Endothelial cell of hepatic sinusoid (primary cell): Measurements from ENCODE around the gene HIPK1.

Source experiments
- in situ Hi-C: cut with HindIII; loops from 2 replicates; pipeline ENCODE4 v1.10.0; 2017; ENCODE audit warnings: low sequenced_read_pairs

HIPK1 gene

GRCh38 chr1:113978863-113979702 is 50.0 kb downstream of the HIPK1 start, which contains the start of gene OLFML3:
Gene OLFML3, plus strand, starts transcription at chr1:113979474. Its CDS starts 43 bp downstream, at chr1:113979517.
- in situ Hi-C loops, result no loop called here

DNA sequence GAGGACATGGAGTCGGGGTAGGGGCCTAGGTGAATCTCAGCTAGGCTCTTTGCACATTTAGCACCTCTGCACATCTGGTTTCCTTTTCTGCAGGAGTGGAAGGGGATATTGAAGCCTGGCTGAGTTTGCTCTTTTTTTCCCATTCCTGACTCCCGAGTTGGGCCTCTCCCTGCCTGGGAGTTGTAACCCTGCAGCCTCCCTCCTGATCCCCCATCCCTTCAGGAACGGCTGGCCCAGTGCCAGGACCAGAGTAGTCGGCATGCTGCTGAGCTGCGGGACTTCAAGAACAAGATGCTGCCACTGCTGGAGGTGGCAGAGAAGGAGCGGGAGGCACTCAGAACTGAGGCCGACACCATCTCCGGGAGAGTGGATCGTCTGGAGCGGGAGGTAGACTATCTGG is 51.0 kb downstream of the HIPK1 start:
- in situ Hi-C loops, result no loop called here

- in situ Hi-C loops, result no loop called here
Measured at GRCh38 chr1:113981962-113982931, 53.1 kb downstream of the HIPK1 start.

DNA sequence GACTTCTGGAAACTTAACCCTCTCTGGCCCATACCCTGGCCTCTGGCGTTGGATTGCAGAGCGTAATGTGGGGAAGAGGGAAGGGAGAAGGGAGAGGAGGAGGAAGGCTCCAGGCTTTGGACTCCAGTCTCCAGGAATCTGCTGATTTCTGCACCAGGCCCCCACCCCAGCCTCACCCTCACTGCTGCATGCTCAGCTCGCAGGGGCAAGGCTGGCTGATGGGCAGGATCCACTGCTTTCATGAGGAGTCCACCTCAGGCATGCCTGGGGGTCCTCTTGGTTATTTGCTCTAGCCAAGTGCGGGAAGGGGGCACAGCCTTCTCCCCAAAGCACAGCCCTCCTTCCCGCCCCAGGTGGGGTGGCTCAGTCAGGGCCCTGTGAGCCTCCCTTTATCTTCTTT is 53.8 kb downstream of the HIPK1 start:
- in situ Hi-C loops, result no loop called here

DNA sequence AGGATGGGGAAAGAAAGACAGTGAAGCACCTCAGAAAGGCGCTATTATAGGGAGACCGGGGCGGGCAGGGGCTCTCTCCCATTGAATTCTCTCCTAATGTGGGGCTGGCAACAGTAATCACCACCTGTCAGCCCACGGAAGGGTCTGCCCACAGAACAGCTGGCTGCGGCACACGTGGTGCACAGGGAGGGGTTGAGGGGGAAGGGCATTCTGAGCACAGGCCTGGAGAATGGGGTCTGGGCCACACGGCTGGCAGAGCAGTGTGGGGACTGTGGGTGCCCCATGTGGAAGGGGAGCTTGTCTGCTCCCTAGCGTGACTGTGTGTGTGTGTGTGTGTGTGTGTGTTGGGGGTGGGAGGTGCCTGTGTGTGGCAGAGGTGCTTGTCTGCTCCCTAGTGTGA is 54.3 kb downstream of the HIPK1 start:
- in situ Hi-C loops, result no loop called here

GRCh38 chr1:113983826-113984225 is 54.7 kb downstream of the HIPK1 start:
- in situ Hi-C loops, result no loop called here

DNA sequence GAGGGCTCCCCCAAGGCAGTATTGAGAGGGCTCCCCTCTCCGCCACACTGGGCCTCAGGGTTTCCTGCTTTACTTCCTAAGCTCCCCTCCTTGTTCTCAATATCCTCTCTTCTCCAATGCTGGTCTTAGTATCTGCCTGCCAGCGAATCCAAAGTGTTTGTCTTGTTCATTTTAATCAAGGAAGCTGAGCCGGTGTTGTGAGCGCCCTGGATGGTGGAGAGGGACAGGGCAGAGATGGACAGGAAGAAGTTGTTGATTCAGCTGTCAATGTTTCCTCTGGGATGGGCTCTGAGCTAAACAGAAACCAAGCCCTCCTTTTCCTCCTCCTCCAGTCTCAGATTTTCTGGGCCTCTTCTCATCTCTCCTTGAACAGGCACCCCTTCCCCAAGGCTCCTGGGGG is 55.6 kb downstream of the HIPK1 start:
- in situ Hi-C loops, result no loop called here

DNA sequence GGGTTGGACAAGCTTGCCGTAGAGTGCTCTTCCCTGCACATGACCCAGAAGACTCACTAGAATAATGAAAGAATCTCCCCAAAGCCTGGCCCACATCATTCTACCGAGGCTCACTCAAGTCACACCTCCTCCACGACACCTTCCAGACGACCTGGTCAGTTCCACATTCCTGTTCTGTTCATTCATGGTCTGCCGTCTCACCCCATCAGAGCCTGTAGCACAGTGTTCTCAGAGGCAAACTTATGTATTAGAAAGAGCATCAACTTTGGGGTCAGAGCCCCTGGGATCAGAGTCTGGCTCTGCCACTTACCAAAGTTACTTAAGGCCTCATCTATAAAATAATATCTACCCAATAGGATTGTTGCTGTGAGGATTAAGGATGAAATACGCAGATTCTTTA is 57.7 kb downstream of the HIPK1 start:
- in situ Hi-C loops, result no loop called here

DNA sequence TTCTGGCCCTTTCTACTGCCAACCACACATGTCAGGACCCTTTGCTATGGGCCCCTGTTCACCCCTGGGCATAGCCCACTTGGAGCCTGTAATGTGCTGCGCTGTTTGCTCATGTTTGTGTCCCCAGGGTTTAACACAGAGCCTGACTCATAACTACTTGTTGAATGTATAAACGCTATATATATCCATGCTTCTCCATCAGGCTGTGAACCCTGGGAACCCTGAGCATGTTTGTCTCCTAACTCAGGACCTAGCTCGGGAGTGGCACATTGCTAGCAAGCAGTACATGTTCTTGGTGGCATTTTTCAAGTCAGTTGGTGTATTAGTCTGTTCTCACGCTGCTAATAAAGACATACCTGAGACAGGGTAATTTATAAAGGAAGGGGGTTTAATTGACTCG is 58.1 kb downstream of the HIPK1 start:
- in situ Hi-C loops, result no loop called here

DNA sequence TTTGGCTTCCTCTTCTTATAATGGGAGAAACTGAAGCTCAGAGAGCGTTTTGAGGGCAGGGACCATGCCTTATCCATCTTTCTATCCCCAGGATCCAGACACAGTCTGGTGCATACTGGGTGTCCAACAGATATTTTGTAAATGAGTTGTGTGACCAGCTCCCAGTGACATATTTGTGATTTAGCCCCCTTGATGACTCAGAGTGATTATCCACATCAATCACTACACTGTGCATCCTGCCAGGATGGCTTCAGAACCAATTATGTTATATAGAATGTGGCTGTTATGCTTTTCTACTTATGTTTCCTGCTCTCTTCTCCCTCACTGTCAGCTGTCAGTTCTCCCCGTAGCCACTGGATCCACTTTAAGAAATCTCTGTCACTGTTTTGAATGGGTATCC is 61.4 kb downstream of the HIPK1 start:
- in situ Hi-C loops, result no loop called here

- in situ Hi-C loops, result no loop called here
Measured at GRCh38 chr1:113990961-113991360, 61.8 kb downstream of the HIPK1 start.

- in situ Hi-C loops, result no loop called here
Measured at GRCh38 chr1:113991467-113991997, 62.4 kb downstream of the HIPK1 start.

GRCh38 chr1:113993072-113993471 is 63.9 kb downstream of the HIPK1 start:
- in situ Hi-C loops, result no loop called here

GRCh38 chr1:113993766-113994165 is 64.6 kb downstream of the HIPK1 start:
- in situ Hi-C loops, result no loop called here

- in situ Hi-C loops, result no loop called here
Measured at GRCh38 chr1:113995382-113995781, 66.3 kb downstream of the HIPK1 start.

- in situ Hi-C loops, result no loop called here
Measured at GRCh38 chr1:113998361-113998760, 69.2 kb downstream of the HIPK1 start.

DNA sequence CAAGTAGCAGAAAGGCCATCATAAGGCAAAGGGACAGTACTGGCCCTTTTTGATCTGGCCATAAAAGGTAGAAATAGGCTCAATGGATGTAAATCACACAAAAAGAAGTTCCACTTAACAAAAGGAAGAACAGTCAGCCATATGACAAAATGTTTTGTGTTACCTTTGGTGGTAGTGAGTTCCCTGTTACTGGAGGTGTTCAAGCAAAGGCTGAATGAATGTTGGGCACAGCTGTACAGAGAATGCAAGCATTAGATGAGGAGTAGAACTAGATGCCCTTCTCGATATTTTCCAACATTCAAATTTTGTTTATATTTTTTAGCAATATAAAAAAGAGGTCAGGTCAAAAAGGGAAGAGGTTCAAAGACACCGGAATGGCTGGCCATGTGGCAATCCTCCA is 70.1 kb downstream of the HIPK1 start:
- in situ Hi-C loops, result no loop called here

DNA sequence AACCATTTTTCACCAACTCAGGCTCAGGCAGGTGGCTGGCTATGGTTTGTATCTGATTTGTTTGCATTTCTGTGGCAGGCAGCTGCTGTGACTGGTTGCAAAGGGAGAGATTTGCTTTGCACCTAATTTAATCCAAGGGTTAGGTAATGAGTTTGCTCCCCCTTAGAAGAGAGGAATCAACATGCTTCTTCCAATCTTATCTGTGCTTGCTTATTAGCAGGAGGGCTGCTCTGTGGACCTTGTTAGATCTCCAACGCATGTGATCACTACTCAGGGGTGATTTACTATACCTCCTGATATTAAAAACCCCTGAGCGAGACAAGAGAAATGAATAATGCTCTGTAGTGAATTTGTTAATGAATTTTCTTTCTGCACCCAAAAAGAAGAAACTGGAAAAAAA is 70.7 kb downstream of the HIPK1 start:
- in situ Hi-C loops, result no loop called here

DNA sequence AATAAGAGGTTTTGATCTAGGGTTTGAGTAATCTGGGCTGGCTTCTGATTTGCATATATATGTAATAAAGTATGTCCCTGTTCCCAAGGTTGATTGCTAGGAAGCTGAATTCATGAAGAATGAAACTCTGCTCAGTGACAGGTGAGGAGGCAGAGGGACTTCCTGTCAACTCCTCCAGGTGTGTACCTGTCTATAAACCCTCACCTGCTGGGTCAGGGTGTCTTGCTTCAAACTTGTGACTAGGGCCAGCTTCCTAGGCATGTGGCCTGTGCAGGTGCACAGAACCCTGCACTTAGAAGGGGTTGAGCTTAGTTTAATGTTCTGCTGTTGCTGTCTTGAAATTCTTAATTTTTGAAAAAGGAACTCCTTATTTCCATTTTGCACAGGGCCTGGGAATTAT is 71.3 kb downstream of the HIPK1 start:
- in situ Hi-C loops, result no loop called here

GRCh38 chr1:114002492-114003239 is 73.5 kb downstream of the HIPK1 start:
- in situ Hi-C loops, result no loop called here

GRCh38 chr1:114003431-114003830 is 74.3 kb downstream of the HIPK1 start:
- in situ Hi-C loops, result no loop called here
